ENCODE results near the gene OTUB2. TPM values are rescaled to one million over a fixed set of nuclear protein-coding genes. Genes with fewer than 3 reads are reported as not detected.

Gene OTUB2
- polyA plus RNA-seq (2013, experiment 1 of 2) = 2.7 TPM
- 2.4 TPM for polyA plus RNA-seq (2013, experiment 2 of 2)

DNA sequence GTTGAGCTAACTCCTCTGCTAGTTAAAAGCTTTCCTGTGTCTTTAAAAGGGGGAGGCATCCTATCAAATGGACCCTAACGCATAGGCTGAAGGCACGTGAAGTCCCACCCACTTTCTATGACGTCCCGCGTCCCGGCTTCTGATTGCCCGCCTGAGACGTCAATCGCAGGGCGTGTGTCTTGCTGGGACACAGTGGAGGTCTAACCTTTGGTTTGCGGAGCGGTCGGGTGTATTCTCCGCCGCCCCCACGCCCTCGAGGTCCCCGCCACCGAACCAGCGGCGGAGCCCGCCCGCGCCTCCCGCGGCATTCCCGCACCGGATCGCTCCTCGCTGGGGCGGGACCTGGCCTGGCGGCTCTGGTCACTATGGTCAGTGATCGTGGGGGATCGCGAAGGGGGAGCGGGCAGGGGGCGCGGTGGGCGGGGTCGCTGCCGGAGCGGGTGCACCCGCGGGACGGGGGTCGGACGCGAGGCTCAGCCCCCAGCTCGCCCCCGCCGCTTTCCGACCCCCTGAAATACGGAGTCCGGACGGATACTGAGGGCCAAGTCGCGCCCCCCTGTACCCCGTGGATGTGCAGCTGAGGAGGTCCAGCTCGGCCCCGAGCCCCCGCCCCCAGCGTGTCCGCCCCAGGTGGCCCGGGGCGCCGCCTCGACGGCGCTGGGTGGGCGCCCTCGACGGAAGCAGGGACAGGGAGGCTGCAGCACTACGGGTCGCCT lies at the start of gene OTUB2:
OTUB2 (plus strand) TSS at position 168 of the 716 bp plus-strand sequence; CDS start at position 366, 198 bp downstream.
- WGBS, 2 experiments (ENCODE audit: insufficient coverage in 2 of 2) = 1 to 2% methylated on average over 21 to 56 of the region's 74 CpGs
- H3K9me3 ChIP-seq (ENCODE audit: control insufficient read depth, low read length) = no peaks in the 10 kb centered on the region
- no peak within 1 kb of the TSS for H3K27ac ChIP-seq (ENCODE audit: low read depth, low read length, severe bottlenecking)
- H3K36me3 ChIP-seq (ENCODE audit: control insufficient read depth, insufficient read depth, low read length) = no peaks in the 10 kb centered on the region
- no peaks in the 10 kb centered on the region for H3K4me1 ChIP-seq (ENCODE audit: control insufficient read depth, insufficient read depth, low read length, poor library complexity, severe bottlenecking)
- H3K4me3 ChIP-seq (ENCODE audit: extremely low read depth, insufficient read depth, low read length, poor library complexity, severe bottlenecking) = peak within 1 kb of the TSS; percentile 69

DNA sequence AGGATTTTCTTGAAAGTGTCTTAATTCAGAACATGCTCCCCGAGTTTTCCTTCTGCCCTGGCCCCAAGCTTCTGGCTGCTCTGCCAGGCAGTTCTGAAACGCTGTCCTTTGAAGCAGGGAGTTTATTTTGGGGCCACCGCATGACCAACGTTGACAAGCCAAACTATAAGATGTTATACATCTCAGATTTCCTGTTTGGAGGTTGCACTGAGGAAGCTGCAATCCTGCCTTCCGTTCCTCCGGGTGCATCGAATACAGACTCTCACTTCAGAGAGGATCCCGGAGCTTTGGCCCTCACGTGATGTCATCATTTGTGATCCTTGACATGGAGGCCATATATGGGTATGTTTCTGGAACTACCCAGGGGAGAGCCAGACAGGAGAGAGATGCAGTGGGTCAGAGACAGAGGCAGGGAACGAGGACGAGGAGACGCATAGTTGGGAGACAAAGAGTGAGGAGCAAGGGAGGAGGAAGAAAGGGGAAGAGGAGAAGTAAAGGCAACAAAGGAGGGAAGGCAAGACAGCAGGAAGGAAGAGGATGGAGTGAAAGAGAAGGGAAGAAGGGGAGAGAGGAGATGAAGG lies 49.6 kb upstream of the OTUB2 start, which contains the start of gene ASB2:
ASB2 (minus strand) TSS at position 94 of the 581 bp plus-strand sequence. CDS start 12,031 bp downstream, outside the sequence.
- no peaks in the 10 kb centered on the region for H3K36me3 ChIP-seq (ENCODE audit: control insufficient read depth, insufficient read depth, low read length)
- H3K4me1 ChIP-seq (ENCODE audit: control insufficient read depth, insufficient read depth, low read length, poor library complexity, severe bottlenecking) = no peaks in the 10 kb centered on the region
- 78 to 81% methylated on average over 9 to 12 of the region's 12 CpGs for WGBS, 2 experiments (ENCODE audit: insufficient coverage in 2 of 2)
- H3K9me3 ChIP-seq (ENCODE audit: control insufficient read depth, low read length) = no peaks in the 10 kb centered on the region
- H3K4me3 ChIP-seq (ENCODE audit: extremely low read depth, insufficient read depth, low read length, poor library complexity, severe bottlenecking) = no peak within 1 kb of the TSS
- H3K27ac ChIP-seq (ENCODE audit: low read depth, low read length, severe bottlenecking) = no peak within 1 kb of the TSS

DNA sequence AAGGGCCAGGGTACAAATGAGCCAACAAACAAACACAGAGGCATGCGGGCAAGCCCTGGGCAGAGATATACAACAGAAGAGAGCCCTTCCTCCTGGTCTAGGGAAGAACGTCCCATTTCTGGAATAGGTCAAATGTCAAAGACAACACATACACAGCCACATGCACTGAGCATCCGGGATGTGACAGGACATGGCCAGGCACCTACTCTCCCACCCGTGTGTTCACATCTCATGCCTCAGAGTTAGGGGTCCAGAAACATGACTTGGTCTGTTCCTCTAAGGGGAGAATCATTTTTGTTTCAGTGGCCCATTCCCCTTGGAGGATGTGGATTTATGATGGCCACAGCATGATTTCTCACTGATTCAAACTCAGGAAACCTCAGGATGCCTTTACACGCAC lies 49.0 kb upstream of the OTUB2 start:
- Histone ChIP-seq H3K9me3 (ENCODE audit: control insufficient read depth, low read length) (no peaks in the 10 kb centered on the region), H3K27ac (ENCODE audit: low read depth, low read length, severe bottlenecking) (no peak overlapping the region), H3K4me3 (ENCODE audit: extremely low read depth, insufficient read depth, low read length, poor library complexity, severe bottlenecking) (no peak overlapping the region), H3K4me1 (ENCODE audit: control insufficient read depth, insufficient read depth, low read length, poor library complexity, severe bottlenecking) (no peaks in the 10 kb centered on the region), H3K36me3 (ENCODE audit: control insufficient read depth, insufficient read depth, low read length) (no peaks in the 10 kb centered on the region)
- WGBS, 2 experiments (ENCODE audit: insufficient coverage in 2 of 2) = 88 to 100% methylated on average over 2 of the region's 5 CpGs

DNA sequence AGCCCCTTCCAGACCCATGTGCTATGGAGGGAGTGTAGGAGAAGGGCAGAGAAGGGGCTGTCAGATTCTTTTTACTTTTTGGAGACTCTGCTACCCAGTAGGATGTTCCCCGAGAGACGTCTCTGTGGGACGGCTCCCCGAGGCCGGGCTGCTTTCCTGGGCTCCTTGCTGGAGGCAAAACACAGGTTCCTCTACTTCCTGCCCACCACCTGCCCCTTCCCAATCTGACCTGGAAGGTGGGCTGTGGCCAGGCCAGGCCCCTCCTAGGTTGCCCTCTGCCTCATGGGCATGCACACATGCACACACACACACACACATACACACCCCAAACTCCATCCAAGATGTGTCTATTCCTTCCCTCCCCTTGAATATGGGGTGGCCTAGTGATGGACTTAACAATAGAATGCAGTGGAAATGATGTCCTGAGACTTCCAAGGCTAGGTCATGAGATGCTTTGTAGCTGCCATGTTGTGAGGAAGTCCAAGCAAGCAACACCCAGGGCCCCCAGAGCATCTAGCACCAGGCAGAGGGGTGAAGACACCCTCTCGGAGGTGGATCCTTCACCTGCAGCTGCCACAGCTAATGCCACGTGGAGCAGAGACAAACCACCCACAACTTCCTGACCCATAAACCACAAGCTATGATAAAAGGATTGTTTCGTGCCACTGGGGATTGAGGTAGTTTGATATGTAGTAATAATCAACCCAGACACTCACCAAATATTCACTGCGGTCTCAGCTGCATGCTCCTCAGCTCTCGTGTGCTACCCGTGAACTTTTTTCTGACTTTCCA lies 48.2 kb upstream of the OTUB2 start:
- Histone ChIP-seq H3K36me3 (ENCODE audit: control insufficient read depth, insufficient read depth, low read length) (no peaks in the 10 kb centered on the region), H3K27ac (ENCODE audit: low read depth, low read length, severe bottlenecking) (no peak overlapping the region), H3K9me3 (ENCODE audit: control insufficient read depth, low read length) (no peaks in the 10 kb centered on the region), H3K4me1 (ENCODE audit: control insufficient read depth, insufficient read depth, low read length, poor library complexity, severe bottlenecking) (no peaks in the 10 kb centered on the region), H3K4me3 (ENCODE audit: extremely low read depth, insufficient read depth, low read length, poor library complexity, severe bottlenecking) (no peak overlapping the region)
- WGBS, 2 experiments (ENCODE audit: insufficient coverage in 2 of 2) = 93 to 100% methylated on average over 8 to 9 of the region's 11 CpGs

DNA sequence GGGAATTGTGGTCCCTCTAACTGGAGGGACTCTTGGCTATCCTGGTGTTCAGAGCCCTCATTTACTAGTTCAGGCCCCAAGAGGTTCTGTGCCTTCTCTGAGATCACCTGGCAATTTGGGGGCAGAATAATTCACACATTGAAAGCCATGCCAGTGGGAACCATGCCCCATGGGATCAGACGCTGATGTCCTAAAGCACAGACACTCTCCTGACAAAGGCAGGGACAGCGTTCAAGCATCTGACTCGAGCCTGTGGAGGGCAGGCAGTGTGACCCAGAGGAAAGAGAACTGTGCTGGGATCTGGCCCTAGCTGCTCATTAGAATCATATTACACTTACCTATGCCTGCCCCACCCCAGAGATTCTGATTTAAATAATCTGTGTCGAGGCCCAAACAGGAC lies 47.4 kb upstream of the OTUB2 start:
- Histone ChIP-seq H3K4me1 (ENCODE audit: control insufficient read depth, insufficient read depth, low read length, poor library complexity, severe bottlenecking) (no peaks in the 10 kb centered on the region), H3K36me3 (ENCODE audit: control insufficient read depth, insufficient read depth, low read length) (no peaks in the 10 kb centered on the region), H3K4me3 (ENCODE audit: extremely low read depth, insufficient read depth, low read length, poor library complexity, severe bottlenecking) (no peak overlapping the region), H3K27ac (ENCODE audit: low read depth, low read length, severe bottlenecking) (no peak overlapping the region), H3K9me3 (ENCODE audit: control insufficient read depth, low read length) (no peaks in the 10 kb centered on the region)
- 73 to 79% methylated on average over 3 to 4 of the region's 4 CpGs for WGBS, 2 experiments (ENCODE audit: insufficient coverage in 2 of 2)

DNA sequence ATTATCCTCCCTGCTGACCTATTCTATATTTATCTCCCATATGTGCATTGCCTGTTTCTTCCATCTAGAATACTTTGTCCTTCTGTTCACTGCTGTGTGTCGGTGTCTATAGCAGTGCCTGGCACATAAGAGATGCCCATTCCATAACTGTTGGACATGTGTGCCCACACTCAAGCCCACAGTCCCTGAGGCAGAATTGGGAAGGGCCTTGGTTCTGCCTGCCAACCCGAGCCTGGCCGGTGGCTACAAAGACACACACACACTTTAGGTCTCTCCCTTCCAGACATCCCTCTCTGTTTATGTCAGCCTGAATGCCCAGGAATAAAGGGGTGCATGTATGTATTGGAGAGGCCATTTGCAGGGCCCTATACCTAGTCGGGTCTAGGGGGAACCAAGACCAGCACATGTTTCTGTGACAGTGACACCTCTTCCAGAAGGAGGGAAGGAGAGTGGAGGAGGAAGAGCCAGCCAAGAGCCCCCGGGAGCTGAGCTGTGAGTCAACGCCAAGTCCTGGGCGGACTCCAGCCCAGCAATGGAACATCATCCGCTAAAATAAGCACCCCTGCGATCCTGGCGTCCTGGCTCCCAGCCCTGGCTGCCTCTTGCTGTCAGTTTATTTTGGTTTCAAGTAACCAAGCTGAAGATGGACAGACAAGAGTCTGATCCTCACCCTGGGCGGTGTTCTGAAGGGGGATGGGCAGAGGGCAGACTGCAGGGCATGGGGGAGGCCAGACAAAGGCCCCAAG lies 45.5 kb upstream of the OTUB2 start:
- Histone ChIP-seq H3K36me3 (ENCODE audit: control insufficient read depth, insufficient read depth, low read length) (no peaks in the 10 kb centered on the region), H3K4me3 (ENCODE audit: extremely low read depth, insufficient read depth, low read length, poor library complexity, severe bottlenecking) (no peak overlapping the region), H3K27ac (ENCODE audit: low read depth, low read length, severe bottlenecking) (no peak overlapping the region), H3K4me1 (ENCODE audit: control insufficient read depth, insufficient read depth, low read length, poor library complexity, severe bottlenecking) (peaks cover 4% of the 10 kb centered on the region), H3K9me3 (ENCODE audit: control insufficient read depth, low read length) (no peaks in the 10 kb centered on the region)
- WGBS, 2 experiments (ENCODE audit: insufficient coverage in 2 of 2) = 90 to 100% methylated on average over 8 to 9 of the region's 11 CpGs

DNA sequence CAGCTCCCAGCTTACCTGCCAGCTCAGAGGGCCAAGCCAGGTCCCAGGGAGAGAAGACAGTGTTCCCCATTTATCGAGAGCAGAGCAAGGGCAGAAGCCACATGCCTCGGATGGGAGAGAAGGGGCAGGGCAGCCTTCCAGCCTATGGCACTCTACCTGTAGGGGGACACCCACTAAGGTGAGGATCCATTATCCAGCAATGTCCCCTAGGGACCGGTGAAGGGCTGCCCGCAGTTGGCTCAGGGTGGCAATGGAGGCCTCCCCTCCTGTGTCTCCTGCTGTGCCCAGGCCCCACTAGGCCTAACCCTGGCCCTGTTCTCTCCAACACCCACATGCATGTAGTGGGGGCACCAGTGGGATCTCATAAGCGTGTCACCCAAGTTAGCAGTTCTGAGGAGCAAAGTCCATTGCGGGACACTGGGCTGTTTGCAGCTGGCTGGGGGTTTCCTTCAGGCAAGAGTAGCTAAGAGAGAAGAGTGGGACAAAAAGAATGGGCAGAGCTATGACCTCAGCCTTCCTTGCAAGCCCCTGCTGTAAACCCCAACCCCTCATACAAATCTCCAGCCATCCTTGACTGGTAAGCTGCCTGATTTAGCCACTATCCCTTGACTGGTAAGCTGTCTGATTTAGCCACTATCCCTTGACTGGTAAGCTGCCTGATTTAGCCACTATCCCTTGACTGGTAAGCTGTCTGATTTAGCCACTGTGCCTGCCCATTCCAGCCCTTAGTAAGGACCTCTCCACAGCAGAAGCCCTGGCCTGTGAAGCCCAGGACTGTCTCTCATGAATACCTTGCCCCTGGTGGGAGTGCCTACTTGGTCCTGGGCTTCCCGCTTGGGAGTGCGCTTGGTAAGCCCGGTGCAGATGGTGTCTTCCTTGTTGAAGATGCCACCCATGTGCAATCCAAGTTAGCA lies 44.6 kb upstream of the OTUB2 start:
- H3K36me3 ChIP-seq (ENCODE audit: control insufficient read depth, insufficient read depth, low read length) = no peaks in the 10 kb centered on the region
- 83 to 89% methylated on average over 8 to 9 of the region's 9 CpGs for WGBS, 2 experiments (ENCODE audit: insufficient coverage in 2 of 2)
- H3K4me3 ChIP-seq (ENCODE audit: extremely low read depth, insufficient read depth, low read length, poor library complexity, severe bottlenecking) = no peak overlapping the region
- H3K4me1 ChIP-seq (ENCODE audit: control insufficient read depth, insufficient read depth, low read length, poor library complexity, severe bottlenecking) = peaks cover 4% of the 10 kb centered on the region
- no peaks in the 10 kb centered on the region for H3K9me3 ChIP-seq (ENCODE audit: control insufficient read depth, low read length)
- H3K27ac ChIP-seq (ENCODE audit: low read depth, low read length, severe bottlenecking) = no peak overlapping the region

DNA sequence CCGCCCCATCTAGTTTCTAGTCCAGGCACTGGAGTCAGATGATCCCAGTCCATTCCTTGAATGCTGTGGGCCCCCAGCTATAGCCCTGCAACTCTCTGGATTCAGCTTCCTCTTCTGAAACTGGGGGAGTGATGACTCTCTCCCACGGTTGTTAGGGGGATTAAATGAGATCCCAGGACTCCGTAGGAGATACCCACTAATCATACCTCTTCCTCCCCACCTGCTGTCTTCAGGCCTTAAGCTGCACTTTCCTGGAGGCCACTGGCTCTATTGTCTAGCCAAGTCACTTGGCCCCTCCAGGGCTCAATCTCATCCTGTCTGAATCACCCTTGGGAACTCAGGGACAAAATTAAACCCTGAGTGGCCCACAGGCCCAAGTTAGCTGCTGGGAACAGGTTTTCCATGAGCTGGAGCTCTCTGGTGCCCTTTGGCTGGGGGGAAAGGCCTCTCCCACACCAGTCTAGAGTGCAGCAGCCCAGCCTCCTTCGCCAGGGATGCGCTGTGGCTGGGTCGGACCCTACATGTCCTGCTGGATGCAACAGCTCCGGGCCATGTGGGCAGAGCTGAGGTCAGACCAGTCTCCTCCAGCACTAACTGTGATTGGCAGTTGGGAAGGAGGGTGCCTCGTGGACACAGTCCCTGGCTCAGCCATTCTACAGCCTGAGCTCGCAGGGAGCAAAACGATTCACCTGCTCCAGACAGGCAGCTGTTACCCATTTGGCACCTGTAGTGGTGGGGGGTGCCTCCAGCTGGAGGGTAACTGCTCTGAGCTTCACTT lies 43.7 kb upstream of the OTUB2 start:
- H3K4me1 ChIP-seq (ENCODE audit: control insufficient read depth, insufficient read depth, low read length, poor library complexity, severe bottlenecking) = peaks cover 4% of the 10 kb centered on the region
- 83 to 86% methylated on average over 6 to 10 of the region's 10 CpGs for WGBS, 2 experiments (ENCODE audit: insufficient coverage in 2 of 2)
- H3K27ac ChIP-seq (ENCODE audit: low read depth, low read length, severe bottlenecking) = no peak overlapping the region
- no peaks in the 10 kb centered on the region for H3K9me3 ChIP-seq (ENCODE audit: control insufficient read depth, low read length)
- no peak overlapping the region for H3K4me3 ChIP-seq (ENCODE audit: extremely low read depth, insufficient read depth, low read length, poor library complexity, severe bottlenecking)
- no peaks in the 10 kb centered on the region for H3K36me3 ChIP-seq (ENCODE audit: control insufficient read depth, insufficient read depth, low read length)

DNA sequence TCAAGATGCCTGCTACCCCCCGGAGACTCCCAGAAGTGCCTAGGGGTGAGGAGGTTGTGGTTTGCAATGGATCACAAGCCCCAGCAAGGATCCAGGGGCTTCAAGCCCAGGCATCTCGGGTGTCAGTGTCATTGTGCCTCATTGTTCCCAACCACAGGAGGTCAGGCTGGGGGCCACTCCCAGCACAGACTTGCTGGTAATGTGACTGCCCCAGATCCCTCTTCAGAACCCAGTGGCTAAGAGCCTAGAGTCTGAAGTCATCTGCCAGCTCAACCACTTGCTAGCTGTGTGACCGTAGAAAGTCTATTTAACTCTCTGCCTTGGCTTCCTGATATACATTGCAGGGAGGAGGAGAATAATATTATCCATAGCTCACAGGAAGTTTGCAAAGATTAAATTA lies 42.1 kb upstream of the OTUB2 start:
- WGBS, 2 experiments (ENCODE audit: insufficient coverage in 2 of 2) = 54 to 62% methylated on average over 2 of the region's 3 CpGs
- no peak overlapping the region for H3K4me3 ChIP-seq (ENCODE audit: extremely low read depth, insufficient read depth, low read length, poor library complexity, severe bottlenecking)
- H3K4me1 ChIP-seq (ENCODE audit: control insufficient read depth, insufficient read depth, low read length, poor library complexity, severe bottlenecking) = peaks cover 4% of the 10 kb centered on the region
- H3K9me3 ChIP-seq (ENCODE audit: control insufficient read depth, low read length) = no peaks in the 10 kb centered on the region
- H3K36me3 ChIP-seq (ENCODE audit: control insufficient read depth, insufficient read depth, low read length) = no peaks in the 10 kb centered on the region
- H3K27ac ChIP-seq (ENCODE audit: low read depth, low read length, severe bottlenecking) = no peak overlapping the region

Data from mesodermal cell (in vitro differentiated cells).